ENCODE data around the gene KNDC1. TPM values are rescaled to one million over a fixed set of nuclear protein-coding genes. Genes with fewer than 3 reads are reported as not detected.

Gene KNDC1
- total RNA-seq, 5 donors from 2014 or later (not counting 1 experiment from before 2014, with no cell fraction given) = 0.09 to 1.2 (median 0.35) TPM

DNA sequence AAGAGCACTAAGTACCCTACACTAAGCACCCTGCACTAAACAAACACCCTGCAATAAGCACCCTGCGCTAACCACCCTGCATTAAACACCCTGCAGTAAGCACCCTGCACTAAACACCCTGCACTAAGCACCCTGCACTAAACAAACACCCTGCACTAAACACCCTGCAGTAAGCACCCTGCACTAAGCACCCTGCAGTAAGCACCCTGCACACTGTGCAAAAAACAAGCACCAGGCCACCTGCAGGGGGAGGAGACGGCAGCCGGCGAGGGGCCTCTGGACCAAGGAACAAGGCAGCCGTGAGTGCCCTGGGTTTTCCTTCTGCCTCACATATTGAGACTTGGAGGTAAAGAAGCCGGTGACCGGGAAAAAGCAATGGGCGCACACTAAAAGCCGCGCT is 30.2 kb downstream of the KNDC1 start:
- POLR2A ChIA-PET = no interaction called here
- Histone ChIP-seq H3K27ac (ENCODE audit: low read length) (no peak overlapping the region), H3K27me3 (replicated peaks in 1 of 2; ENCODE audit: control insufficient read depth in 2 of 2, extremely low read depth in 1 of 2, insufficient read depth in 2 of 2, low read length in 1 of 2) (peaks cover 0 to 20% of the 10 kb centered on the region in 2 experiments), H3K4me3 (ENCODE audit: control insufficient read depth in 1 of 2, extremely low read depth in 1 of 2, low read length in 1 of 2) (no peak overlapping the region), H3K36me3 (ENCODE audit: control insufficient read depth in 2 of 2, extremely low read depth in 1 of 2, insufficient read depth in 1 of 2, low read length in 1 of 2) (no peaks in the 10 kb centered on the region), H3K9me3 (no peaks in the 10 kb centered on the region), H3K4me1 (ENCODE audit: control insufficient read depth in 1 of 2, extremely low read depth in 1 of 2, insufficient read depth in 2 of 2, low read length in 2 of 2) (no peaks in the 10 kb centered on the region)
- Mint-ChIP-seq H3K27me3 (peaks cover 0 to 4% of the 10 kb centered on the region in 2 donors), H3K4me3 (no peak overlapping the region), H3K9me3 (peaks cover 0 to 18% (median 5%) of the 10 kb centered on the region in 3 donors), H3K27ac (no peak overlapping the region), H3K4me1 (no peaks in the 10 kb centered on the region), H3K36me3 (no peaks in the 10 kb centered on the region)
- DNase-seq = no peak
- 100% methylated on average over 6 of the region's 10 CpGs for WGBS (ENCODE audit: insufficient coverage)
- CTCF ChIA-PET = no interaction called here
- ATAC-seq (replicated peaks in 1 of 4) = no peak

DNA sequence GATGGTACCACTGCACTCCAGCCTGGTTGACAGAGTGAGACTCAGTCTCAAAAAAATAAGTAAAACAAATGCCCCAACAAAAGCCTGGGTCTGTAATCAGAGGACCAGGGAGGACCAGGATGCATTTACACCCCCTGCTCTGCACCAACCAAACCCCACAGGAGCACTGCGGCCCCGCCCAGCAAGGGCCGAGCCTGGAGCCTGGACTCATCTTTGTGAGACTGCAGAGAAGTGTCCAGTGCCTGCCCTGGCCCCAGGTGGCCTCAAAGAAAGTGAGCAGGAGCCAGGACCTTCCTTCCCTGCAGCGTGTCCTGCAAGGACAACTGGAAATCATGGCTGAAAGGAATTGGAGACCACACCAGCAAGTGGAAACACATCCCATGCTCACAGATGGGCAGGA is 31.6 kb downstream of the KNDC1 start:
- POLR2A ChIA-PET = no interaction called here
- Mint-ChIP-seq H3K4me3 (no peak overlapping the region), H3K4me1 (no peaks in the 10 kb centered on the region), H3K9me3 (peaks cover 0 to 18% (median 5%) of the 10 kb centered on the region in 3 donors), H3K27ac (no peak overlapping the region), H3K27me3 (peaks cover 2 to 7% of the 10 kb centered on the region in 2 donors), H3K36me3 (no peaks in the 10 kb centered on the region)
- H3K4me3 ChIP-seq (ENCODE audit: control insufficient read depth in 1 of 2, extremely low read depth in 1 of 2, low read length in 1 of 2) = no peak overlapping the region
- DNase-seq (no peak), ATAC-seq (replicated peaks in 1 of 4) (no peak)
- H3K36me3 ChIP-seq (ENCODE audit: control insufficient read depth in 2 of 2, extremely low read depth in 1 of 2, insufficient read depth in 1 of 2, low read length in 1 of 2) = no peaks in the 10 kb centered on the region
- H3K4me1 ChIP-seq (ENCODE audit: control insufficient read depth in 1 of 2, extremely low read depth in 1 of 2, insufficient read depth in 2 of 2, low read length in 2 of 2) = no peaks in the 10 kb centered on the region
- no peaks in the 10 kb centered on the region for H3K9me3 ChIP-seq
- H3K27me3 ChIP-seq (replicated peaks in 1 of 2; ENCODE audit: control insufficient read depth in 2 of 2, extremely low read depth in 1 of 2, insufficient read depth in 2 of 2, low read length in 1 of 2) = peaks cover 0 to 17% of the 10 kb centered on the region in 2 experiments
- CTCF ChIA-PET = no interaction called here
- no peak overlapping the region for H3K27ac ChIP-seq (ENCODE audit: low read length)
- WGBS (ENCODE audit: insufficient coverage) = 84% methylated on average over 4 of the region's 4 CpGs

DNA sequence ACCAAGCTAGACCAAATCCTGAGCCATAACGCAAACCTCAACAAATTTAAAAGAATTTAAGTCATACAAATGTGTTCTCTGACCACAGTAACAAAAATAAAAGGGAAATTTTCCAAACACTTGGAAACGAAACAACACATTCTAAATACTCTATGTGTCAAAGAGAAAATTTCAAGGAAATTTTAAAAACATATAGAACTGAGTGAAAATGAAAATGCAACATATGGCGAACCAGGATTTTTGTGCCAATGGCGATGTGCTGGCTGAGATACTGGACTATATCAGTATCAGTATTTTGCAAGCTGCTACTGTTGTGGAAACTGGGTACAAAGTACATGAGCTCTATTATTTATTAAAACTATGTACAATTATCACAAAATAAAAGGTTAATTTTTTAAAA is 34.1 kb downstream of the KNDC1 start:
- H3K9me3 Mint-ChIP-seq = peaks cover 0 to 18% (median 5%) of the 10 kb centered on the region in 3 donors
- H3K36me3 Mint-ChIP-seq = no peaks in the 10 kb centered on the region
- ChIA-PET CTCF (no interaction called here), POLR2A (no interaction called here)
- no peak overlapping the region for H3K4me3 Mint-ChIP-seq
- ATAC-seq (replicated peaks in 1 of 4) (no peak), DNase-seq (no peak)
- H3K36me3 ChIP-seq (ENCODE audit: control insufficient read depth in 2 of 2, extremely low read depth in 1 of 2, insufficient read depth in 1 of 2, low read length in 1 of 2) = no peaks in the 10 kb centered on the region
- WGBS (ENCODE audit: insufficient coverage) = no CpG with 5 or more reads among the region's 4 CpGs
- H3K4me1 Mint-ChIP-seq = no peaks in the 10 kb centered on the region
- no peak overlapping the region for H3K27ac Mint-ChIP-seq
- H3K9me3 ChIP-seq = no peaks in the 10 kb centered on the region
- no peak overlapping the region for H3K27ac ChIP-seq (ENCODE audit: low read length)
- no peaks in the 10 kb centered on the region for H3K4me1 ChIP-seq (ENCODE audit: control insufficient read depth in 1 of 2, extremely low read depth in 1 of 2, insufficient read depth in 2 of 2, low read length in 2 of 2)
- no peak overlapping the region for H3K4me3 ChIP-seq (ENCODE audit: control insufficient read depth in 1 of 2, extremely low read depth in 1 of 2, low read length in 1 of 2)
- H3K27me3 ChIP-seq (replicated peaks in 1 of 2; ENCODE audit: control insufficient read depth in 2 of 2, extremely low read depth in 1 of 2, insufficient read depth in 2 of 2, low read length in 1 of 2) = peaks cover 0 to 13% of the 10 kb centered on the region in 2 experiments
- peaks cover 2 to 7% of the 10 kb centered on the region in 2 donors for H3K27me3 Mint-ChIP-seq

DNA sequence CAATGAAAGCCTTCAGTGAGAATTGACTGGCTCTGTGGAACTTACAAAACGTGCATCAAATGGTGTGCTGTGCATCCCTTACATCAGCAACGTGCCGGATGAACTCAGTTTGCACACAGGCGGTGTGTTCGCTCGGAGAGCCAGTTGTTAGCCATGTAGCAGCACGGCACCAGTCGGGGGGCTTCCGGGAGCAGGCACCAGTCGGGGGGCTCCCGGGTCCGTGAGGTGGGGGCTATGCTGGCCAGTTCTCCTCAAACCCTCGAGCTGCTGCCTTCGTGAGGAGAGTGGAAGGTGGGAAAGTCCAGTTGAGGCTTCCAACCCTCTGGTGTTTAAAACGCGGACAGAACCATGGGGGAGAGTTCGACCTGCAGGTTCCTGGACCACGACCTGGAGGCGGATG is 35.1 kb downstream of the KNDC1 start:
- 88% methylated on average over 18 of the region's 19 CpGs for WGBS (ENCODE audit: insufficient coverage)
- DNase-seq (no peak), ATAC-seq (replicated peaks in 1 of 4) (no peak)
- Mint-ChIP-seq H3K27me3 (peaks cover 2 to 7% of the 10 kb centered on the region in 2 donors), H3K9me3 (peaks cover 0 to 18% (median 5%) of the 10 kb centered on the region in 3 donors), H3K27ac (no peak overlapping the region), H3K36me3 (no peaks in the 10 kb centered on the region), H3K4me3 (no peak overlapping the region), H3K4me1 (no peaks in the 10 kb centered on the region)
- ChIA-PET CTCF (no interaction called here), POLR2A (no interaction called here)
- H3K27ac ChIP-seq (ENCODE audit: low read length) = no peak overlapping the region
- no peaks in the 10 kb centered on the region for H3K36me3 ChIP-seq (ENCODE audit: control insufficient read depth in 2 of 2, extremely low read depth in 1 of 2, insufficient read depth in 1 of 2, low read length in 1 of 2)
- H3K9me3 ChIP-seq = no peaks in the 10 kb centered on the region
- no peak overlapping the region for H3K4me3 ChIP-seq (ENCODE audit: control insufficient read depth in 1 of 2, extremely low read depth in 1 of 2, low read length in 1 of 2)
- H3K4me1 ChIP-seq (ENCODE audit: control insufficient read depth in 1 of 2, extremely low read depth in 1 of 2, insufficient read depth in 2 of 2, low read length in 2 of 2) = no peaks in the 10 kb centered on the region
- peaks cover 0 to 11% of the 10 kb centered on the region in 2 experiments for H3K27me3 ChIP-seq (replicated peaks in 1 of 2; ENCODE audit: control insufficient read depth in 2 of 2, extremely low read depth in 1 of 2, insufficient read depth in 2 of 2, low read length in 1 of 2)

DNA sequence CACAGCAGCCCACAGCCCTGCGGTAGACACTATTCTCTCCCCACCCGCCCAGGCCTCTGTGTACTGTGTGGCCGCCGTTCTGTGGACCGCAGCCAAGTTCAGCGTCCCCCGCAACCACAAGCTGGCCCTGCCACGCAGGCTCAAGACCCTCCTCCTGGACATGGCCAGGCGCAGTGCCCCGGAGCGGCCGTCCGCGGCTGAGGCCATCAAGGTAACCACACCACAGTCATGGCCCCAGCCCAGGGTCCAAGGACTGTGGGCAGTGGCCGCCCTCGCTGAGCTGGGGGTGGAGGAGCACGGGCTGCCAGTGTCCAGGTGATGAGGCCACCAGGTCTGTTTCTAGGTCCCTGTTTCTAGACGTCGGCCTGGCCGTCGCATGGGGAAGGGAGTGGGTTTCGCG is 35.6 kb downstream of the KNDC1 start:
- no peaks in the 10 kb centered on the region for H3K4me1 ChIP-seq (ENCODE audit: control insufficient read depth in 1 of 2, extremely low read depth in 1 of 2, insufficient read depth in 2 of 2, low read length in 2 of 2)
- Mint-ChIP-seq H3K4me1 (no peaks in the 10 kb centered on the region), H3K9me3 (peaks cover 0 to 18% (median 5%) of the 10 kb centered on the region in 3 donors), H3K27me3 (peaks cover 2 to 7% of the 10 kb centered on the region in 2 donors), H3K36me3 (no peaks in the 10 kb centered on the region), H3K4me3 (no peak overlapping the region), H3K27ac (no peak overlapping the region)
- no peak for ATAC-seq (replicated peaks in 1 of 4)
- DNase-seq = no peak
- H3K27me3 ChIP-seq (replicated peaks in 1 of 2; ENCODE audit: control insufficient read depth in 2 of 2, extremely low read depth in 1 of 2, insufficient read depth in 2 of 2, low read length in 1 of 2) = peaks cover 0 to 7% of the 10 kb centered on the region in 2 experiments
- H3K27ac ChIP-seq (ENCODE audit: low read length) = no peak overlapping the region
- ChIA-PET CTCF (no interaction called here), POLR2A (no interaction called here)
- 98% methylated on average over 19 of the region's 23 CpGs for WGBS (ENCODE audit: insufficient coverage)
- H3K9me3 ChIP-seq = no peaks in the 10 kb centered on the region
- H3K36me3 ChIP-seq (ENCODE audit: control insufficient read depth in 2 of 2, extremely low read depth in 1 of 2, insufficient read depth in 1 of 2, low read length in 1 of 2) = no peaks in the 10 kb centered on the region
- H3K4me3 ChIP-seq (ENCODE audit: control insufficient read depth in 1 of 2, extremely low read depth in 1 of 2, low read length in 1 of 2) = no peak overlapping the region

DNA sequence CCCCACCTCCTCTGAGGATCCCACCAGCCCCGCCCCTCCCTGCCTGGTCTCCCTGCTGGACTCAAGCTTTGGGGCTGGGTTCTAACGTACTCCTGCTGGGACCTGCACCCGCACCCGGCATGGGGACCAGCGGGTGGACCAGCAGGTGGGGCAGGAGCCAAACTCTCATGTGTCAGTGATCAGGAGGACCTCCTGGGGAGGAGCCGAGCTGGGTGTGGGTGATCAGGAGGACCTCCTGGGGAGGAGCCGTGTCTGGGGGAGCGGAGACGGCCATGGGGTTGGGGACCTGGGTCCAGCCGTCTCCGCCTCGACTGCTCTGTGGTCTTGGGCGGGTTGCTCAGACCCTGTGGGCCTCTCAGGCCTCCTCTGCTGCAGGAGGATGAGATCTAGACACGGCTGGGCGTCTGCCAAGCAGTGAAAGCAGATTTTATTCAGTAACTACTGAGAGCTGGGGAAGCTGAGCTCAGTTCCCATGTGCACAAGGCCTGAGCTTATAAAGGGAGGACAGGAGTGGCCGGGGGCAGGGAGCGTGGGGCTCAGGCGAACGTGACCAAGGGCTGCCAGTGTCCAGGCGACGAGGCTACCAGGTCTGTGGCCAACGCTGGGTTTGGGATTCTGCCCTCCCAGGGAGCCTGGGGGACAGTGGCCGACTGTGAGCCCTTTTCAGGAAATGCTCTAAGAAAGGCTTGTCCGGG is 36.3 kb downstream of the KNDC1 start:
- Mint-ChIP-seq H3K36me3 (no peaks in the 10 kb centered on the region), H3K4me1 (no peaks in the 10 kb centered on the region), H3K4me3 (no peak overlapping the region), H3K9me3 (peaks cover 0 to 18% (median 5%) of the 10 kb centered on the region in 3 donors), H3K27ac (no peak overlapping the region), H3K27me3 (peaks cover 5 to 7% of the 10 kb centered on the region in 2 donors)
- Histone ChIP-seq H3K36me3 (ENCODE audit: control insufficient read depth in 2 of 2, extremely low read depth in 1 of 2, insufficient read depth in 1 of 2, low read length in 1 of 2) (no peaks in the 10 kb centered on the region), H3K4me1 (ENCODE audit: control insufficient read depth in 1 of 2, extremely low read depth in 1 of 2, insufficient read depth in 2 of 2, low read length in 2 of 2) (no peaks in the 10 kb centered on the region), H3K4me3 (ENCODE audit: control insufficient read depth in 1 of 2, extremely low read depth in 1 of 2, low read length in 1 of 2) (no peak overlapping the region), H3K27me3 (replicated peaks in 1 of 2; ENCODE audit: control insufficient read depth in 2 of 2, extremely low read depth in 1 of 2, insufficient read depth in 2 of 2, low read length in 1 of 2) (peaks cover 0 to 8% of the 10 kb centered on the region in 2 experiments), H3K9me3 (no peaks in the 10 kb centered on the region), H3K27ac (ENCODE audit: low read length) (no peak overlapping the region)
- WGBS (ENCODE audit: insufficient coverage) = 78% methylated on average over 23 of the region's 24 CpGs
- DNase-seq (no peak), ATAC-seq (replicated peaks in 1 of 4) (no peak)
- ChIA-PET POLR2A (no interaction called here), CTCF (no interaction called here)
